Measurements from ENCODE around the gene IGFN1.
A peak's percentile ranks its signal among the peaks of the same experiment; 100 is the strongest.

The IGFN1 gene

GRCh38 chr1:201220388-201220715 lies 29.7 kb downstream of the IGFN1 start:
- no peak overlapping the region for H3K27ac ChIP-seq
- H3K36me3 ChIP-seq = no peaks in the 10 kb centered on the region
- no peak for TF ChIP-seq CTCF (IDR thresholded peaks at IDR 0.05; ENCODE audit: low read depth, low read length)
- DNase-seq = peak; percentile 16
- H3K27me3 ChIP-seq (ENCODE audit: insufficient read depth, low read depth, severe bottlenecking) = no peaks in the 10 kb centered on the region
- H3K4me3 ChIP-seq (ENCODE audit: low read depth, low read length) = no peak overlapping the region
- no peaks in the 10 kb centered on the region for H3K9me3 ChIP-seq (ENCODE audit: severe bottlenecking)

- H3K27ac ChIP-seq = no peak overlapping the region
- H3K27me3 ChIP-seq (ENCODE audit: insufficient read depth, low read depth, severe bottlenecking) = no peaks in the 10 kb centered on the region
- no peak for TF ChIP-seq CTCF (IDR thresholded peaks at IDR 0.05; ENCODE audit: low read depth, low read length)
- H3K4me3 ChIP-seq (ENCODE audit: low read depth, low read length) = no peak overlapping the region
- no peaks in the 10 kb centered on the region for H3K36me3 ChIP-seq
- H3K9me3 ChIP-seq (ENCODE audit: severe bottlenecking) = no peaks in the 10 kb centered on the region
- peak; percentile 15 for DNase-seq
These were observed 30.7 kb downstream of the IGFN1 start for GRCh38 chr1:201221201-201221846.

GRCh38 chr1:201222125-201222524 lies 31.5 kb downstream of the IGFN1 start:
- H3K9me3 ChIP-seq (ENCODE audit: severe bottlenecking) = no peaks in the 10 kb centered on the region
- peak overlapping the region; percentile 1 for H3K27ac ChIP-seq
- H3K4me3 ChIP-seq (ENCODE audit: low read depth, low read length) = no peak overlapping the region
- DNase-seq = peak; percentile 43
- no peak for TF ChIP-seq CTCF (IDR thresholded peaks at IDR 0.05; ENCODE audit: low read depth, low read length)
- H3K36me3 ChIP-seq = no peaks in the 10 kb centered on the region
- no peaks in the 10 kb centered on the region for H3K27me3 ChIP-seq (ENCODE audit: insufficient read depth, low read depth, severe bottlenecking)

GRCh38 chr1:201223852-201224665 lies 33.4 kb downstream of the IGFN1 start:
- TF ChIP-seq CTCF (IDR thresholded peaks at IDR 0.05; ENCODE audit: low read depth, low read length) = no peak
- no peaks in the 10 kb centered on the region for H3K27me3 ChIP-seq (ENCODE audit: insufficient read depth, low read depth, severe bottlenecking)
- H3K4me3 ChIP-seq (ENCODE audit: low read depth, low read length) = no peak overlapping the region
- peak; percentile 8 for DNase-seq
- H3K9me3 ChIP-seq (ENCODE audit: severe bottlenecking) = no peaks in the 10 kb centered on the region
- no peaks in the 10 kb centered on the region for H3K36me3 ChIP-seq
- no peak overlapping the region for H3K27ac ChIP-seq

GRCh38 chr1:201224666-201225370 lies 34.2 kb downstream of the IGFN1 start:
- no peaks in the 10 kb centered on the region for H3K9me3 ChIP-seq (ENCODE audit: severe bottlenecking)
- peak; percentile 7 for DNase-seq
- no peaks in the 10 kb centered on the region for H3K36me3 ChIP-seq
- no peak overlapping the region for H3K27ac ChIP-seq
- H3K4me3 ChIP-seq (ENCODE audit: low read depth, low read length) = no peak overlapping the region
- H3K27me3 ChIP-seq (ENCODE audit: insufficient read depth, low read depth, severe bottlenecking) = no peaks in the 10 kb centered on the region
- TF ChIP-seq CTCF (IDR thresholded peaks at IDR 0.05; ENCODE audit: low read depth, low read length) = no peak

Data from WERI-Rb-1 (cell line).